Amniotic stem cell (primary cell): ENCODE results near the gene PDE4D.

Source experiments
- DNase-seq: peaks from one replicate; lab custom pipeline; 2025; lab: John Stamatoyannopoulos, UW

Gene PDE4D

GRCh38 chr5:59171131-59171530, 722.4 kb downstream of the PDE4D start:
- DNase-seq, result no peak

GRCh38 chr5:59169768-59170150, 723.8 kb downstream of the PDE4D start:
- DNase-seq, result no peak

- no peak for DNase-seq
Measured at GRCh38 chr5:59169081-59169767, 724.3 kb downstream of the PDE4D start.

- no peak for DNase-seq
Measured at GRCh38 chr5:59168067-59168466, 725.5 kb downstream of the PDE4D start.

- DNase-seq, result no peak
Measured at GRCh38 chr5:59164041-59164830, 729.3 kb downstream of the PDE4D start.

GRCh38 chr5:59161221-59162105, 732.1 kb downstream of the PDE4D start:
- no peak for DNase-seq

GRCh38 chr5:59158637-59159391, 734.7 kb downstream of the PDE4D start:
- DNase-seq, result no peak

DNA sequence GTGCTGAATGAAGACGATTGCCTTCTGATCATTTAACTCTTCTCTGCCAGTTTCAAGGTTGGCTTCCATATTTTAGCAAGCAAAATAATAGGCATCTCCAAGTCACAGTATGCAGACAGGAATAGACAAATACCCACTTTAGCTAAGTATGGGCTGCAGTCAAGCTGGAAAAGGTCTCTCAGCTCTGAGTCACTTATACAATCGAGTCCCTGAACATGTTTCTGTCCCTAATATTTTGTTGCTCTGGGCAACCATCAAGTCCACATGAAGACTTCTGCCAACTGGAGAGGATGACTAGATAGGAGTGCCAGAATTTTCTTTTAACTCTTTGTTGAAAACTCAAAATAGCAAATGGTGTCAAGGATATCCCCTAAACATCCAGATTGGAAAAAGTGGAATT, 735.4 kb downstream of the PDE4D start:
- no peak for DNase-seq

DNA sequence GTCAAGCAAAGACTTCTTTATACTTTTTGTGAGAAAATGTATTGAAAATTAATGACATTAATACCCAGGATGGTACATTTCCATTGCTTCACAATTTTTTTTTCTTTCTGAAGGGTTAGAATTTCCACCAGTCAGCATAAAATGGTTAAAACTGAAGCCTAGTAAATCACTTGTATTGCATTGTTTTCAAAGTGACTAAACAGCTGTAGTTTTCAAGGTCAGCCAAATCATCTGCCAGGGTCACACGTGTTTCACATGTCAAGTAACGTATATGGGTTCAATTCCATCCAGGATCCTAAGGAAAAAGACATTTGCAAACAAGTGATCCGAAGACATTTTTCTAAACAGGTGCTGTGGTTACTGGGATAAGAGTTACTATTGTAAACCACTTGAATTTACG, 736.5 kb downstream of the PDE4D start:
- DNase-seq, result no peak

DNA sequence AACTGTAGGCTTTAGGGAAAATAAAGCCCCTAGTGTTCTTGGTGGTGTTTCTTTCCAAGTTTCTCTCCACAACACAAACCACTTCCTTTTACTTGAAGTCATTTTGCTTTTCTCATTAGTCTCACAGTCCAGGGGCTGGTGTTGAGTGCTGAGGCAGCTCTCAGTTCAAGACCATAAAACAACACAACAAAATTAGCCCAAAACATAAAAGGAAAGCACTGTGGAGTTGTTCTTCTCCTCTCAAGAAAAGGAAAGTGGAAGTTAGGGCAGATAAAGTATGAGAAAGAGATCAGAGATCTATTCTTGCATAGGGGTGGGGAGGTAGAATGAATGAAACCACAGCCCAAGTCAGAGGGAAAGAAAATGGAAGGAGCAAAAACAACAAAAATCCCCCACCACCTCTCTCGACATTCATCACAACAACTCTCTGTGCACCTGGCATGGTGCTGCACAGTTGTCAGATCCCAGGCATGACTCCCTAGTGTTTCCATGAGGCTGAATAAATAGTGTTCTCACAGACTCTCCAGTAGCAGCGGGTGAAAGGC, 740.8 kb downstream of the PDE4D start:
- DNase-seq, result no peak

DNA sequence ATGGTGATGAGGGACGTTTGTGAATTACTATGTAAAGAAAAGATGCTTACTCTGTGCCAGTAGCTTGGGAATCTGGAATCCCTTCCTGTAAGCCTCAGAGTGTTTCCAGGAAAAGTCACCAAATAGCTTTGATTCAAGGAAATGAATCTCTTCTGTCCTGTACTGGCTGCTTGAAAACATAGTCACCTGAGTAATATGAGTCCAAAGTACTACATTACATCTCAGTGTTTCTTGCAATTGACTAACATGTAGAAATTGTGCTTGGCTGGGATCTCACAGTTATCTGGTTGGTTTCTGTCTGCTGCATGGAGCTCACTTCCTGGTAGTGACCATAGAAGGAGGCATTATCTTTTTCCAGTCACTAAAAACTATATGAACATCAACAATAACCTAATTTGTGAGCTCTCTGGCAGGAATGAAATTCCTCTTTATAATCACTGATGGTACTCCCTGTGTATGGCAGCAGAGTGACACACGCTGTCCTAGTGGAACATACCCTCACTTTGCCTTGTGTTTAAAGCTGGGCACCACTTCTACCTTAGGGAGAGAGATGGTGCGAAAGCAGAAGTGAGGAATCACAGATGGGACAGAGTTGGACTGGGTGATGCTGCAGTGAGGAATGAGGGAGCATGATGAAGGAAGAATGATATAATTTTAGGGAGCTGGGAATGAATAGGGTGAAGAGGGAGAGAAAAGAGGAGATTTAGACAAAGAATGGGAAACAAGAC, 742.2 kb downstream of the PDE4D start:
- no peak for DNase-seq

GRCh38 chr5:59149827-59150226, 743.7 kb downstream of the PDE4D start:
- no peak for DNase-seq

DNA sequence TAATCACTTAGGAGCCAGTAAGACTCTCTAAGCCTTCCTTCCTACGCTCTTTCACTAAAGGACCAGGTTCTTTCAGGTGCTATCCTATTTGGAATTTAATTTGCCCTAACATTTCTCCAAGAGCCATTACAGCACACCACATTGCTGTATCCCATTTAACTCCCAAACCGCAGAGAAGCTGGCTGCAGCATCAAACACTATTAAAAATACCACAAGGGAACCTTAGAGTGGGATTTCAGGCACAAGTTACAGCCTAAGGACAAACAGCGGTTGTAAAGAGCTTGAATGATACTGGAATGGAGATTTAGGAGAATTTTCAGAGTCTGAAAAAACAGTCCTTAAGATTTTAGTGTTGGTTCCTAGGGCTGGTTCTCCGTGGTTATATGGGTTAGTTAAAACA, 744.3 kb downstream of the PDE4D start:
- DNase-seq, result no peak

DNA sequence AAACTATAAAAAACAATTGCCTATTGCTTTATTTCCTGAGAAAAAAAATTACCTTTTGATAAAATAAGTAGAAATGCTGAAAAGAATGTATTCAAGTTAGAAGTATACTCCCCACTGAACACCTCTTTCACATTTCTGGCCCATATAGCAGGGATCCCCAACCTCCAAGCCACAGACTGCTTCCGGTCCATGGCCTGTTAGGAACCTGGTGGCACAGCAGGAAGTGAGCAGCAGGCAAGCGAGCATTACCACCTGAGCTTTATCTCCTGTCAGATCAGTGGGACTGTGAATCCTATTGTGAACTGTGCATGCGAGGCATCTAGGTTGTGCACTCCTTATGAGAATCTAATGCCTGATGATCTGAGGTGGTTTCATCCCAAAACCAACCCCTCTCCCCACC, 746.8 kb downstream of the PDE4D start:
- no peak for DNase-seq

DNA sequence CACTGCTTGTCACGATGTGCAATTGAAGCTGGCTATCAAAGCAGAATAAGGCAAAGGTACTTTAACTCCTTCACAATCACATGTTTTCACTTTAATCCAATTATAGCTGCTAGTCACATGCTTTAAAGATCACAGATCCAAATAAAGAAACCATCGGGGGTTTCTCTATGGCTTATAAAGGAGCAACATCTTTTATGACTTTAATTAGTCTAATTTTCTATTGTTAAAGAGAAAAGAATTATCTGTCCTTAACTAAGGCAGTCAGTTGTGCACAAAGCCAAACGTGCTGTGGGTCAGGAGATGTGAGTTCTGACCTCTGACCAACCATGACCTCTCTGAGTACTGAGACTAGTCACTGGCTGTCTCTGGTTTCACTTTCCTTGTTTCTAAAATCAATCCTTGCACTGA, 749.6 kb downstream of the PDE4D start:
- DNase-seq, result no peak

- no peak for DNase-seq
Measured at GRCh38 chr5:59142927-59143326, 750.6 kb downstream of the PDE4D start.

DNA sequence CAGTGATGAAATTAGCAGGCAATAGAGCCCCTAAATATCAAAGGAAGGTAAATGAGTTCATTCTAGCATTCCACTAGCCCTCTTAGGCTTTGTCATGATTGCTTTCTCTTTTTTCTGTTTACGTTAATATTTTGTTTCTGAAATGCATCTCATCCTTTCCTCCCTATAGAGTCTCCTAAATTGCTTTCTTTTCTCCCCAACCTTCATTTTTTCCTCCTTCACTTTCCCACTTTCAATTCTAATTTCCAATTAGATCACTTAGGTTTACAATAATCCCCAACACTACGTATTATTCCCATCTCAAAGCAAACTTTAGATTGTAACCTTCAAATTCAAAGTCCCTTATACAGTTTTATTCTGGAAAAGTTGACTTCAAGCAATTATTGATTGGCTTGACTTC, 751.4 kb downstream of the PDE4D start:
- no peak for DNase-seq

DNA sequence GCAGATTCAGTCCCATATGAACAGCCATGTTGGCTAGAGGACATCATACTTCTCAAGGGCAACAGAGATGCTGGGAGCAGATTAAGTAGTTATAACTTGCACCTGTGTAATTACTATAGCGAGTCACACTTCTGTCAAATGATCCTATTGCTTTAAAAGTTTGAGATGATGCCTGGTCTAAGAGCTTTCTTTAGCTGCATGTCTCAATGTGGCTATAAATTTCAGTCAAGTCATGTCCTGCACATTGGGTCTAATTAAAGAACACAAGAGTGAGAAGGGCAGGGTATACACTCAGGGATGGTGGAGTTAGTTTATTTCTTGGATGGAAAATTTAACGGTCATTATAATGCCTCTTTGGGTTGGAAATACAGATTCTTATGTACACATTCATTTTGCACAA, 753.4 kb downstream of the PDE4D start:
- no peak for DNase-seq

DNA sequence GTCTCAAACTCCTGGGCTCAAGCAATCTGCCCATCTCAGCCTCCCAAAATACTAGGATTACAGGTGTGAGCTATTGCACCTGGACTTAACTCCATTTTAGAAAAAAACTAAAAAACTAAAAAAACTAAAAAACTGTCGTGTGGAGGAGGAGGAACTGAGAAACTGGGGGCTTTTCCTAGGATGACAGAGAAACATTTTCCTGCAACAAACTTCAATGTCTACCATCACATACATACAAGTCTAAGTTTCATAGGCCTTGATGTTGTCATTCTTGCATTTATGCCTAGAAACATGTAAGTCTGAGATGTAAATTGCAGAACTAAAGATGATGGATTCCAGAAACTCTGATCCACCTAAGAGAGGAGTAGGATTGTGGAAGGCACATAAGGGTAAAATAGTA, 753.8 kb downstream of the PDE4D start:
- no peak for DNase-seq

- DNase-seq, result no peak
Measured at GRCh38 chr5:59138509-59138908, 755.0 kb downstream of the PDE4D start.

DNA sequence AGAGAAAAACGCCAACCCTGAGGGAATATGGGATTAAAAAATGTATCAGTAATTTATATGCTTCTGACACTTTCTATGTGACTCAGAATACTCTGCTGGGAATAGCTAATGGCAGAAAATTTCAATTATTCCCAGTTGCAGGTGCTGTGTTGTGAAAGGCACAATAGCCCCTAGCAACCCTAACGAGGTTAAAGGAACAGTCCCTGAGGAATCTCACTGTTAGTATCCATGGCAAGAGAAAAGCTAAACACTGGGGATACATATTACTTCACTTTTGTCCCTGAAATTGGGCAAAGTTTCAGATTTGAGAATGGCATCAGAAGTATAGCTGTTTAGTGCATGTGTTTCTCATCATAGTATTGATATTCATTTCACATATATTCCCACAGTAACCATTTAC, 755.7 kb downstream of the PDE4D start:
- DNase-seq, result no peak
